Measurements from ENCODE around the gene TMEM181.

Gene TMEM181

GRCh38 chr6:158661156-158661685 lies 101.3 kb downstream of the TMEM181 start:
- H3K27me3 ChIP-seq (ENCODE audit: insufficient read depth, poor library complexity, severe bottlenecking), result no peaks in the 10 kb centered on the region
- peaks cover 3% of the 10 kb centered on the region for H3K4me1 ChIP-seq (ENCODE audit: insufficient read depth, poor library complexity, severe bottlenecking)
- no peak for ATAC-seq (ENCODE audit: low read depth)
- DNase-seq (ENCODE audit: low spot score), result no peak
- H3K36me3 ChIP-seq (ENCODE audit: low read depth), result no peaks in the 10 kb centered on the region
- no peak overlapping the region for H3K27ac ChIP-seq (ENCODE audit: poor library complexity, severe bottlenecking)
- H3K9me3 ChIP-seq (ENCODE audit: severe bottlenecking), result no peaks in the 10 kb centered on the region
- TF ChIP-seq, protein P1, sequence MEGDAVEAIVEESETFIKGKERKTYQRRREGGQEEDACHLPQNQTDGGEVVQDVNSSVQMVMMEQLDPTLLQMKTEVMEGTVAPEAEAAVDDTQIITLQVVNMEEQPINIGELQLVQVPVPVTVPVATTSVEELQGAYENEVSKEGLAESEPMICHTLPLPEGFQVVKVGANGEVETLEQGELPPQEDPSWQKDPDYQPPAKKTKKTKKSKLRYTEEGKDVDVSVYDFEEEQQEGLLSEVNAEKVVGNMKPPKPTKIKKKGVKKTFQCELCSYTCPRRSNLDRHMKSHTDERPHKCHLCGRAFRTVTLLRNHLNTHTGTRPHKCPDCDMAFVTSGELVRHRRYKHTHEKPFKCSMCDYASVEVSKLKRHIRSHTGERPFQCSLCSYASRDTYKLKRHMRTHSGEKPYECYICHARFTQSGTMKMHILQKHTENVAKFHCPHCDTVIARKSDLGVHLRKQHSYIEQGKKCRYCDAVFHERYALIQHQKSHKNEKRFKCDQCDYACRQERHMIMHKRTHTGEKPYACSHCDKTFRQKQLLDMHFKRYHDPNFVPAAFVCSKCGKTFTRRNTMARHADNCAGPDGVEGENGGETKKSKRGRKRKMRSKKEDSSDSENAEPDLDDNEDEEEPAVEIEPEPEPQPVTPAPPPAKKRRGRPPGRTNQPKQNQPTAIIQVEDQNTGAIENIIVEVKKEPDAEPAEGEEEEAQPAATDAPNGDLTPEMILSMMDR (IDR thresholded peaks at IDR 0.05; ENCODE audit: poor library complexity, severe bottlenecking), result no peak
- no peak overlapping the region for H3K4me3 ChIP-seq (ENCODE audit: severe bottlenecking)

- TF ChIP-seq, protein P1 (IDR thresholded peaks at IDR 0.05; ENCODE audit: poor library complexity, severe bottlenecking), result no peak
- H3K4me3 ChIP-seq (ENCODE audit: severe bottlenecking), result no peak overlapping the region
- no peaks in the 10 kb centered on the region for H3K4me1 ChIP-seq (ENCODE audit: insufficient read depth, poor library complexity, severe bottlenecking)
- no peak for DNase-seq (ENCODE audit: low spot score)
- H3K27me3 ChIP-seq (ENCODE audit: insufficient read depth, poor library complexity, severe bottlenecking), result no peaks in the 10 kb centered on the region
- no peak for ATAC-seq (ENCODE audit: low read depth)
- no peak overlapping the region for H3K27ac ChIP-seq (ENCODE audit: poor library complexity, severe bottlenecking)
- no peaks in the 10 kb centered on the region for H3K36me3 ChIP-seq (ENCODE audit: low read depth)
- no peaks in the 10 kb centered on the region for H3K9me3 ChIP-seq (ENCODE audit: severe bottlenecking)
Measured at GRCh38 chr6:158662607-158662953, 102.7 kb downstream of the TMEM181 start.

- no peak for ATAC-seq (ENCODE audit: low read depth)
Measured at GRCh38 chr6:158662954-158663624, 103.2 kb downstream of the TMEM181 start.

GRCh38 chr6:158663625-158664165 lies 103.8 kb downstream of the TMEM181 start:
- no peak overlapping the region for H3K27ac ChIP-seq (ENCODE audit: poor library complexity, severe bottlenecking)
- TF ChIP-seq, protein P1 (IDR thresholded peaks at IDR 0.05; ENCODE audit: poor library complexity, severe bottlenecking), result no peak
- no peaks in the 10 kb centered on the region for H3K36me3 ChIP-seq (ENCODE audit: low read depth)
- H3K9me3 ChIP-seq (ENCODE audit: severe bottlenecking), result no peaks in the 10 kb centered on the region
- ATAC-seq (ENCODE audit: low read depth), result no peak
- DNase-seq (ENCODE audit: low spot score), result no peak
- no peaks in the 10 kb centered on the region for H3K27me3 ChIP-seq (ENCODE audit: insufficient read depth, poor library complexity, severe bottlenecking)
- H3K4me3 ChIP-seq (ENCODE audit: severe bottlenecking), result no peak overlapping the region
- no peaks in the 10 kb centered on the region for H3K4me1 ChIP-seq (ENCODE audit: insufficient read depth, poor library complexity, severe bottlenecking)

More at GRCh38 chr6:158662954-158663624, 103.2 kb downstream of the TMEM181 start:
- no peak for DNase-seq (ENCODE audit: low spot score)
- TF ChIP-seq, protein P1 (IDR thresholded peaks at IDR 0.05; ENCODE audit: poor library complexity, severe bottlenecking), result no peak
- H3K36me3 ChIP-seq (ENCODE audit: low read depth), result no peaks in the 10 kb centered on the region
- H3K4me3 ChIP-seq (ENCODE audit: severe bottlenecking), result no peak overlapping the region
- no peak overlapping the region for H3K27ac ChIP-seq (ENCODE audit: poor library complexity, severe bottlenecking)
- no peaks in the 10 kb centered on the region for H3K27me3 ChIP-seq (ENCODE audit: insufficient read depth, poor library complexity, severe bottlenecking)
- no peaks in the 10 kb centered on the region for H3K9me3 ChIP-seq (ENCODE audit: severe bottlenecking)
- H3K4me1 ChIP-seq (ENCODE audit: insufficient read depth, poor library complexity, severe bottlenecking), result no peaks in the 10 kb centered on the region

DNA sequence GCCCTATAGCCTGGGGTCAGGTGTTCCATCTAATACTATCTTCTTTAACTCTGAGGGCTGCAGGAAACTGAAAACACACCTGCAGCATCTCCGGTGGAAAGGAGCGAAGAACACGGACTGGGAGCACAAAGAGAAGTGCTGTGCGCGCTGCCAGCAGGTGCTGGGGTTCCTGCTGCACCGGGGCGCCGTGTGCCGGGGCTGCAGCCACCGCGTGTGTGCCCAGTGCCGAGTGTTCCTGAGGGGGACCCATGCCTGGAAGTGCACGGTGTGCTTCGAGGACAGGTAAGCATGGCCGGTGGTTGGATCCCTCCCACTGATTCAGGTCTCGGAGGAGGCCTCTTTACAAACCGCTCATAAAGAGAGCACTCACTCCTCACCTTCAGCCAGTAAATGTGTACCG lies 105.4 kb downstream of the TMEM181 start:
- no peaks in the 10 kb centered on the region for H3K9me3 ChIP-seq (ENCODE audit: severe bottlenecking)
- H3K27ac ChIP-seq (ENCODE audit: poor library complexity, severe bottlenecking), result no peak overlapping the region
- H3K36me3 ChIP-seq (ENCODE audit: low read depth), result no peaks in the 10 kb centered on the region
- ATAC-seq (ENCODE audit: low read depth), result no peak
- peaks cover 11% of the 10 kb centered on the region for H3K4me1 ChIP-seq (ENCODE audit: insufficient read depth, poor library complexity, severe bottlenecking)
- TF ChIP-seq, protein P1 (IDR thresholded peaks at IDR 0.05; ENCODE audit: poor library complexity, severe bottlenecking), result no peak
- H3K27me3 ChIP-seq (ENCODE audit: insufficient read depth, poor library complexity, severe bottlenecking), result no peaks in the 10 kb centered on the region
- DNase-seq (ENCODE audit: low spot score), result no peak
- H3K4me3 ChIP-seq (ENCODE audit: severe bottlenecking), result no peak overlapping the region
